ENCODE results near the gene ZIC1.

The ZIC1 gene

GRCh38 chr3:147422601-147423536, 13.7 kb downstream of the ZIC1 start:
- no peak for TF ChIP-seq CTCF (IDR thresholded peaks at IDR 0.05)
- no peak for TF ChIP-seq ZFX (IDR thresholded peaks at IDR 0.05; ENCODE audit: borderline replicate concordance)
- H3K27ac ChIP-seq: no peak overlapping the region

- H3K27ac ChIP-seq: no peak overlapping the region
- TF ChIP-seq CTCF (IDR thresholded peaks at IDR 0.05) (no peak), ZFX (IDR thresholded peaks at IDR 0.05; ENCODE audit: borderline replicate concordance) (no peak)
Measured at GRCh38 chr3:147423537-147423797, 14.3 kb downstream of the ZIC1 start.

GRCh38 chr3:147423798-147424580, 14.8 kb downstream of the ZIC1 start:
- no peak overlapping the region for H3K27ac ChIP-seq
- TF ChIP-seq ZFX (IDR thresholded peaks at IDR 0.05; ENCODE audit: borderline replicate concordance): no peak
- TF ChIP-seq CTCF (IDR thresholded peaks at IDR 0.05): no peak

- no peak for TF ChIP-seq CTCF (IDR thresholded peaks at IDR 0.05)
- TF ChIP-seq ZFX (IDR thresholded peaks at IDR 0.05; ENCODE audit: borderline replicate concordance): no peak
- H3K27ac ChIP-seq: no peak overlapping the region
Measured at GRCh38 chr3:147424581-147425387, 15.6 kb downstream of the ZIC1 start.

GRCh38 chr3:147425388-147425850, 16.3 kb downstream of the ZIC1 start:
- H3K27ac ChIP-seq: no peak overlapping the region
- no peak for TF ChIP-seq CTCF (IDR thresholded peaks at IDR 0.05)
- TF ChIP-seq ZFX (IDR thresholded peaks at IDR 0.05; ENCODE audit: borderline replicate concordance): no peak

GRCh38 chr3:147426931-147427330, 17.8 kb downstream of the ZIC1 start:
- TF ChIP-seq ZFX (IDR thresholded peaks at IDR 0.05; ENCODE audit: borderline replicate concordance) (no peak), CTCF (IDR thresholded peaks at IDR 0.05) (no peak)
- H3K27ac ChIP-seq: no peak overlapping the region
